Spinal cord (tissue), 10 donors: ENCODE results near the gene SNCAIP. TPM values are rescaled to one million over a fixed set of nuclear protein-coding genes. Genes with fewer than 3 reads are reported as not detected.

Experiments used
- DNase-seq, 6 donors: peaks; one replicate each; pipeline versions ENCODE4 v3.0.0 to v3.0.0-alpha.2; 2013 to 2015; ENCODE audit warnings: low spot score in 6 of 6, low read depth in 4 of 6
- H3K27ac ChIP-seq: one replicate; pipeline ENCODE4 v1.5.1; 2013; ENCODE audit warnings: low read depth, low read length, control low read depth
- H3K27me3 ChIP-seq: one replicate; pipeline ENCODE4 v1.6.1; 2013; ENCODE audit warnings: low read length; ENCODE audit not compliant: control insufficient read depth, insufficient read depth
- H3K36me3 ChIP-seq: one replicate; pipeline ENCODE4 v1.6.1; 2013; ENCODE audit warnings: low read length; ENCODE audit not compliant: control insufficient read depth, insufficient read depth
- H3K4me1 ChIP-seq: one replicate; pipeline ENCODE4 v1.6.1; 2013; ENCODE audit warnings: low read length; ENCODE audit not compliant: control insufficient read depth, insufficient read depth
- H3K4me3 ChIP-seq: one replicate; pipeline ENCODE4 v1.5.1; 2013; ENCODE audit warnings: low read depth, low read length, control low read depth
- H3K9me3 ChIP-seq: one replicate; pipeline ENCODE4 v1.6.1; 2013; ENCODE audit warnings: low read length; ENCODE audit not compliant: control insufficient read depth, insufficient read depth
- WGBS: methylation state at CpG from one replicate; pipeline ENCODE4 v1.1.5; 2013; ENCODE audit warnings: missing lambda C conversion rate; ENCODE audit not compliant: insufficient coverage; 5-methylcytosine and 5-hydroxymethylcytosine counted together
- polyA plus RNA-seq, 2 donors: library from polyadenylated mRNA; unstranded; fragments of 120-200 nt; gene quantifications; one replicate each; pipeline ENCODE4 v1.2.1, GENCODE V29; 2013; ENCODE audit not compliant: insufficient read length in 2 of 2
- total RNA-seq, 2 donors: library from RNA; depleted of rRNA in 1 of 2; stranded (reverse); fragments of 120-200 nt in 1 of 2; fragments of >200 nt in 1 of 2; gene quantifications; one replicate each; pipeline versions ENCODE4 v1.2.3 to v1.2.4, GENCODE V29; 2013 to 2014
- donor health status: healthy.

SNCAIP gene
- total and polyA plus RNA-seq, 4 donors: 33.4 to 69.2 (median 39.2) TPM

GRCh38 chr5:122327110-122327509, 15.1 kb downstream of the SNCAIP start:
- Histone ChIP-seq H3K9me3 (no peaks in the 10 kb centered on the region), H3K36me3 (no peaks in the 10 kb centered on the region), H3K27me3 (no peaks in the 10 kb centered on the region), H3K4me1 (no peaks in the 10 kb centered on the region), H3K4me3 (no peak overlapping the region), H3K27ac (no peak overlapping the region)
- WGBS: no CpG with 5 or more reads among the region's 2 CpGs
- DNase-seq: no peak

GRCh38 chr5:122330881-122331280, 18.8 kb downstream of the SNCAIP start:
- Histone ChIP-seq H3K4me3 (no peak overlapping the region), H3K4me1 (no peaks in the 10 kb centered on the region), H3K9me3 (no peaks in the 10 kb centered on the region), H3K27me3 (no peaks in the 10 kb centered on the region), H3K36me3 (no peaks in the 10 kb centered on the region), H3K27ac (no peak overlapping the region)
- 92% methylated on average over 4 of the region's 6 CpGs for WGBS
- no peak for DNase-seq

- 100% methylated on average over 1 of the region's 5 CpGs for WGBS
- DNase-seq: peak in 2 of 6 donors; percentile 23 to 56
- no peak overlapping the region for H3K4me3 ChIP-seq
- H3K27ac ChIP-seq: no peak overlapping the region
- no peaks in the 10 kb centered on the region for H3K9me3 ChIP-seq
- no peaks in the 10 kb centered on the region for H3K36me3 ChIP-seq
- H3K4me1 ChIP-seq: no peaks in the 10 kb centered on the region
- H3K27me3 ChIP-seq: no peaks in the 10 kb centered on the region
Measured at GRCh38 chr5:122332599-122333555, 20.8 kb downstream of the SNCAIP start.

GRCh38 chr5:122333564-122333963, 21.5 kb downstream of the SNCAIP start:
- WGBS: 60% methylated on average over 1 of the region's 4 CpGs
- DNase-seq: no peak

GRCh38 chr5:122339591-122339990, 27.6 kb downstream of the SNCAIP start:
- Histone ChIP-seq H3K9me3 (no peaks in the 10 kb centered on the region), H3K4me1 (no peaks in the 10 kb centered on the region), H3K27me3 (no peaks in the 10 kb centered on the region), H3K27ac (no peak overlapping the region), H3K36me3 (no peaks in the 10 kb centered on the region), H3K4me3 (no peak overlapping the region)
- WGBS: no CpG with 5 or more reads among the region's 5 CpGs
- DNase-seq: no peak

More at GRCh38 chr5:122333564-122333963, 21.5 kb downstream of the SNCAIP start:
- Histone ChIP-seq H3K9me3 (no peaks in the 10 kb centered on the region), H3K27me3 (no peaks in the 10 kb centered on the region), H3K36me3 (no peaks in the 10 kb centered on the region), H3K4me1 (no peaks in the 10 kb centered on the region), H3K27ac (no peak overlapping the region), H3K4me3 (no peak overlapping the region)

GRCh38 chr5:122341087-122341486, 29.1 kb downstream of the SNCAIP start:
- H3K4me3 ChIP-seq: no peak overlapping the region
- no peak for DNase-seq
- H3K27ac ChIP-seq: no peak overlapping the region
- no peaks in the 10 kb centered on the region for H3K4me1 ChIP-seq
- no peaks in the 10 kb centered on the region for H3K9me3 ChIP-seq
- H3K27me3 ChIP-seq: no peaks in the 10 kb centered on the region
- no peaks in the 10 kb centered on the region for H3K36me3 ChIP-seq
- WGBS: no CpG with 5 or more reads among the region's 3 CpGs

GRCh38 chr5:122342256-122342655, 30.2 kb downstream of the SNCAIP start:
- no peaks in the 10 kb centered on the region for H3K27me3 ChIP-seq
- H3K9me3 ChIP-seq: no peaks in the 10 kb centered on the region
- H3K27ac ChIP-seq: no peak overlapping the region
- no peak overlapping the region for H3K4me3 ChIP-seq
- no peaks in the 10 kb centered on the region for H3K4me1 ChIP-seq
- H3K36me3 ChIP-seq: no peaks in the 10 kb centered on the region
- 86% methylated on average over 1 of the region's 4 CpGs for WGBS
- no peak for DNase-seq

- no peak for DNase-seq
- Histone ChIP-seq H3K9me3 (no peaks in the 10 kb centered on the region), H3K4me3 (no peak overlapping the region), H3K27me3 (no peaks in the 10 kb centered on the region), H3K4me1 (no peaks in the 10 kb centered on the region), H3K36me3 (no peaks in the 10 kb centered on the region), H3K27ac (no peak overlapping the region)
- no CpG with 5 or more reads among the region's 3 CpGs for WGBS
Measured at GRCh38 chr5:122346897-122347581, 35.0 kb downstream of the SNCAIP start.

GRCh38 chr5:122350496-122350895, 38.5 kb downstream of the SNCAIP start:
- no peaks in the 10 kb centered on the region for H3K4me1 ChIP-seq
- no peak overlapping the region for H3K4me3 ChIP-seq
- 85% methylated on average over 2 of the region's 3 CpGs for WGBS
- no peak for DNase-seq
- H3K9me3 ChIP-seq: no peaks in the 10 kb centered on the region
- no peak overlapping the region for H3K27ac ChIP-seq
- H3K27me3 ChIP-seq: no peaks in the 10 kb centered on the region
- H3K36me3 ChIP-seq: no peaks in the 10 kb centered on the region
